CD8-positive, alpha-beta memory T cell (primary cell): ENCODE results near the gene KRTAP3-3. TPM values are rescaled to one million over a fixed set of nuclear protein-coding genes. Genes with fewer than 3 reads are reported as not detected.

Experiments used
- CTCF ChIA-PET: fragments of 350-600 bp; sonication (Branson Sonifier 250); formaldehyde crosslinking; loops from one replicate; lab custom pipeline; 2021; ENCODE audit warnings: antibody characterized with exemption; lab: Charles Lee
- POLR2A ChIA-PET: fragments of 350-600 bp; sonication (Branson Sonifier 250); formaldehyde crosslinking; loops from one replicate; lab custom pipeline; 2021; ENCODE audit warnings: antibody characterized with exemption; lab: Charles Lee
- DNase-seq, 5 donors: peaks; one replicate each; pipeline versions ENCODE4 v3.0.0 to v3.0.0-alpha.2; 2020 to 2022; ENCODE audit warnings: mixed read lengths in 1 of 5
- H3K27ac ChIP-seq: one replicate; pipeline ENCODE4 v1.7.0; 2013; ENCODE audit warnings: low read depth, mild to moderate bottlenecking, low read length, moderate library complexity
- H3K27me3 ChIP-seq: 2 replicates; pipeline ENCODE4 v1.7.0; 2013; ENCODE audit warnings: low read length, mild to moderate bottlenecking; ENCODE audit not compliant: insufficient read depth, poor library complexity, severe bottlenecking
- H3K36me3 ChIP-seq: 2 replicates; pipeline ENCODE4 v1.7.0; 2013; ENCODE audit warnings: mild to moderate bottlenecking, low read length, moderate library complexity; ENCODE audit not compliant: insufficient read depth
- H3K4me1 ChIP-seq: 2 replicates; pipeline ENCODE4 v1.7.0; 2013; ENCODE audit warnings: mild to moderate bottlenecking, low read length, moderate library complexity; ENCODE audit not compliant: insufficient read depth
- H3K4me3 ChIP-seq: 2 replicates; pipeline ENCODE4 v1.7.0; 2013; ENCODE audit warnings: mild to moderate bottlenecking, low read length
- H3K9me3 ChIP-seq: 2 replicates; pipeline ENCODE4 v1.7.0; 2013; ENCODE audit warnings: mild to moderate bottlenecking, low read length
- H3K27ac Mint-ChIP-seq, 8 donors: one replicate each; pipeline ENCODE4 v1.8.0; 2020 to 2021; ENCODE audit warnings: mixed read lengths in 8 of 8, mild to moderate bottlenecking in 6 of 8, inconsistent platforms in 3 of 8, moderate library complexity in 3 of 8
- H3K27me3 Mint-ChIP-seq, 2 donors: one replicate each; pipeline ENCODE4 v1.8.0; 2020 to 2021; ENCODE audit warnings: mixed read lengths in 2 of 2, mild to moderate bottlenecking in 1 of 2, moderate library complexity in 1 of 2
- H3K36me3 Mint-ChIP-seq, 3 donors: one replicate each; pipeline ENCODE4 v1.8.0; 2020 to 2021; ENCODE audit warnings: mixed read lengths in 3 of 3, inconsistent platforms in 1 of 3, mild to moderate bottlenecking in 1 of 3
- H3K4me1 Mint-ChIP-seq, 3 donors: one replicate each; pipeline ENCODE4 v1.8.0; 2020 to 2021; ENCODE audit warnings: mixed read lengths in 3 of 3, inconsistent platforms in 1 of 3, mild to moderate bottlenecking in 1 of 3
- H3K4me3 Mint-ChIP-seq, 7 donors: one replicate each; pipeline ENCODE4 v1.8.0; 2020 to 2021; ENCODE audit warnings: mixed read lengths in 7 of 7, mild to moderate bottlenecking in 6 of 7, moderate library complexity in 4 of 7, inconsistent platforms in 2 of 7
- H3K9me3 Mint-ChIP-seq, 5 donors: one replicate each; pipeline ENCODE4 v1.8.0; 2020 to 2022; ENCODE audit warnings: mixed read lengths in 5 of 5, mild to moderate bottlenecking in 3 of 5, moderate library complexity in 2 of 5, inconsistent platforms in 1 of 5
- polyA plus RNA-seq: library from polyadenylated mRNA; unstranded; fragments of 300-500 nt; fragmentation: Illumina TruSeq; gene quantifications from one replicate; pipeline ENCODE4 v1.2.3, GENCODE V29; 2021
- total RNA-seq, 2 experiments: library from RNA; stranded (reverse); gene quantifications; one replicate each; pipeline ENCODE4 v1.2.3, GENCODE V29; 2021

The KRTAP3-3 gene
- total and polyA plus RNA-seq, 3 experiments from 2014 or later, result not detected

- DNase-seq, result no peak
- CTCF ChIA-PET, result no interaction called here
These were observed 41.3 kb downstream of the KRTAP3-3 start for GRCh38 chr17:40952661-40953060.

GRCh38 chr17:40952154-40952553 is 41.8 kb downstream of the KRTAP3-3 start:
- H3K9me3 ChIP-seq, result no peaks in the 10 kb centered on the region
- ChIA-PET POLR2A (no interaction called here), CTCF (no interaction called here)
- H3K27me3 ChIP-seq, result peaks cover 13% of the 10 kb centered on the region
- H3K36me3 Mint-ChIP-seq, result no peaks in the 10 kb centered on the region
- DNase-seq, result no peak
- no peaks in the 10 kb centered on the region for H3K36me3 ChIP-seq
- H3K4me1 Mint-ChIP-seq, result no peaks in the 10 kb centered on the region
- no peaks in the 10 kb centered on the region for H3K9me3 Mint-ChIP-seq
- no peak overlapping the region for H3K4me3 Mint-ChIP-seq
- H3K27me3 Mint-ChIP-seq, result peaks cover 38 to 78% of the 10 kb centered on the region in 2 donors
- no peak overlapping the region for H3K27ac Mint-ChIP-seq
- no peak overlapping the region for H3K27ac ChIP-seq
- H3K4me1 ChIP-seq, result no peaks in the 10 kb centered on the region
- no peak overlapping the region for H3K4me3 ChIP-seq

More at GRCh38 chr17:40952661-40953060, 41.3 kb downstream of the KRTAP3-3 start:
- Histone ChIP-seq H3K27ac (no peak overlapping the region), H3K9me3 (no peaks in the 10 kb centered on the region), H3K27me3 (peaks cover 11% of the 10 kb centered on the region), H3K4me1 (no peaks in the 10 kb centered on the region), H3K36me3 (no peaks in the 10 kb centered on the region), H3K4me3 (no peak overlapping the region)
- Mint-ChIP-seq H3K27me3 (peaks cover 38 to 75% of the 10 kb centered on the region in 2 donors), H3K4me1 (no peaks in the 10 kb centered on the region), H3K9me3 (no peaks in the 10 kb centered on the region), H3K27ac (no peak overlapping the region), H3K4me3 (no peak overlapping the region), H3K36me3 (no peaks in the 10 kb centered on the region)
- POLR2A ChIA-PET, result no interaction called here

DNA sequence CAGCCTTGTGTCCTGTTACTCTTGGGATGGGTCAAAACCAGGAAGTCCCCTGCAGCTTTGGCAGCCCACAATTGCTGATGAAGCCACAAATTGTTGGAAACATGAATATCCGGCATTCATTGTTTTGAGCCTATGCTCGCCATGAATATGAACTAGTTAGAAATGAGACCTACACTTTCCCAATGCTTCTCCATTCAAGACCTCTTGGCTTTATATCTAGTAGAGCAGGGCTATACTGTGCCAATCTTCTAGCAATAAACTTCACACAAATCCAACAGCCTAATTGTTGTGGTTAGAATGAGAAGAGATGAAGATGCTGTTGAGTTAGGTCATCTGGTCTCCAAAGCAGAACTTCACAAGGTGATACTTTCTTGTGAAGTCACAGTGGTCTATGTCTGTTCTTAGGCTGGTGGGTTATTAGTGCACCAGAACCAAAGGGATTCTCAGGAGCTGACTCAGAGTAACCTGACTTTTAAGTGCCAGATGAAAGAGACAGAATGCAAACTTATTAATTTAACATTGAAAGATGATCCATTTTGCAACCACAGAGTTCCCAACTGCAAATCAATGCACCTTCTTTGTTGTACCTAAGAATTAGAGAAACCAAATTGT is 42.8 kb downstream of the KRTAP3-3 start:
- ChIA-PET CTCF (no interaction called here), POLR2A (no interaction called here)
- H3K27me3 ChIP-seq, result peaks cover 21% of the 10 kb centered on the region

GRCh38 chr17:40950176-40950575 is 43.8 kb downstream of the KRTAP3-3 start:
- no peaks in the 10 kb centered on the region for H3K9me3 ChIP-seq
- H3K4me3 Mint-ChIP-seq, result no peak overlapping the region
- peaks cover 39 to 80% of the 10 kb centered on the region in 2 donors for H3K27me3 Mint-ChIP-seq
- no peaks in the 10 kb centered on the region for H3K4me1 Mint-ChIP-seq
- H3K36me3 Mint-ChIP-seq, result no peaks in the 10 kb centered on the region
- no peak overlapping the region for H3K27ac Mint-ChIP-seq
- H3K27ac ChIP-seq, result no peak overlapping the region
- H3K4me1 ChIP-seq, result no peaks in the 10 kb centered on the region
- H3K36me3 ChIP-seq, result no peaks in the 10 kb centered on the region
- H3K9me3 Mint-ChIP-seq, result no peaks in the 10 kb centered on the region
- peaks cover 21% of the 10 kb centered on the region for H3K27me3 ChIP-seq
- ChIA-PET CTCF (no interaction called here), POLR2A (no interaction called here)
- DNase-seq, result no peak
- H3K4me3 ChIP-seq, result no peak overlapping the region

More for the DNA sequence above, 42.8 kb downstream of the KRTAP3-3 start:
- Mint-ChIP-seq H3K9me3 (no peaks in the 10 kb centered on the region), H3K27ac (no peak overlapping the region), H3K4me3 (no peak overlapping the region), H3K36me3 (no peaks in the 10 kb centered on the region), H3K4me1 (no peaks in the 10 kb centered on the region), H3K27me3 (peaks cover 42 to 80% of the 10 kb centered on the region in 2 donors)
- Histone ChIP-seq H3K27ac (no peak overlapping the region), H3K36me3 (no peaks in the 10 kb centered on the region), H3K4me1 (no peaks in the 10 kb centered on the region), H3K9me3 (no peaks in the 10 kb centered on the region), H3K4me3 (no peak overlapping the region)
- no peak for DNase-seq

DNA sequence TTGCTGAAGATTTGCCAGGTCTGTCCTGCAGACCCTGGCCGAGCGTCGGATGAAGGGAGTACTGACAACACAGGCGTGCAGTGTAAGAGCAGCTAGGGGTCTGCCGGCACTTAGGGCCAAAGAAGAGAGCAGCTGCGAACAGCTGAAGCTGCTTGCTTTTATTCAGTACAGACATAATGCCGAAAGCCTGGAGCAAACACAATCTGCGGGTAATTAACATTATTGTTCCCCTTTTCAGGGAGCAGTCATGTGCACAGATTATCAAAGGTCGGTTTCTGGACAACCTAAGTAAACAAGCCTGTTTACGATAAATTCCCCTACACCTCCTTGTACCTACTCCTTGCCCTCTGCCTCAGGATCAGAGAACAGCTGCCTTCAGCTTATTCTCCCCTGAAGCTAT is 44.5 kb downstream of the KRTAP3-3 start:
- no peaks in the 10 kb centered on the region for H3K4me1 Mint-ChIP-seq
- Histone ChIP-seq H3K4me3 (no peak overlapping the region), H3K27ac (no peak overlapping the region), H3K9me3 (no peaks in the 10 kb centered on the region), H3K27me3 (peaks cover 21% of the 10 kb centered on the region), H3K36me3 (no peaks in the 10 kb centered on the region), H3K4me1 (no peaks in the 10 kb centered on the region)
- H3K4me3 Mint-ChIP-seq, result no peak overlapping the region
- no peaks in the 10 kb centered on the region for H3K9me3 Mint-ChIP-seq
- H3K27me3 Mint-ChIP-seq, result peaks cover 37 to 80% of the 10 kb centered on the region in 2 donors
- ChIA-PET CTCF (interaction anchor here (1.2 kb wide), 1 partner anchor 20 kb away, joined by 3 read pairs; no protein-coding TSS in a partner anchor), POLR2A (no interaction called here)
- no peak overlapping the region for H3K27ac Mint-ChIP-seq
- DNase-seq, result no peak
- H3K36me3 Mint-ChIP-seq, result no peaks in the 10 kb centered on the region

GRCh38 chr17:40947929-40948328 is 46.0 kb downstream of the KRTAP3-3 start:
- Histone ChIP-seq H3K4me3 (no peak overlapping the region), H3K27me3 (peaks cover 21% of the 10 kb centered on the region), H3K27ac (no peak overlapping the region), H3K9me3 (no peaks in the 10 kb centered on the region), H3K4me1 (no peaks in the 10 kb centered on the region), H3K36me3 (no peaks in the 10 kb centered on the region)
- Mint-ChIP-seq H3K4me3 (no peak overlapping the region), H3K27ac (no peak overlapping the region), H3K4me1 (no peaks in the 10 kb centered on the region), H3K9me3 (no peaks in the 10 kb centered on the region), H3K36me3 (peaks cover 0 to 5% (median 0%) of the 10 kb centered on the region in 3 donors), H3K27me3 (peaks cover 34 to 76% of the 10 kb centered on the region in 2 donors)
- no peak for DNase-seq
- POLR2A ChIA-PET, result no interaction called here
- CTCF ChIA-PET, result interaction anchor here (1.3 kb wide), 1 partner anchor 19 kb away, joined by 3 read pairs; the partner anchor contains the start of gene KRT39

DNA sequence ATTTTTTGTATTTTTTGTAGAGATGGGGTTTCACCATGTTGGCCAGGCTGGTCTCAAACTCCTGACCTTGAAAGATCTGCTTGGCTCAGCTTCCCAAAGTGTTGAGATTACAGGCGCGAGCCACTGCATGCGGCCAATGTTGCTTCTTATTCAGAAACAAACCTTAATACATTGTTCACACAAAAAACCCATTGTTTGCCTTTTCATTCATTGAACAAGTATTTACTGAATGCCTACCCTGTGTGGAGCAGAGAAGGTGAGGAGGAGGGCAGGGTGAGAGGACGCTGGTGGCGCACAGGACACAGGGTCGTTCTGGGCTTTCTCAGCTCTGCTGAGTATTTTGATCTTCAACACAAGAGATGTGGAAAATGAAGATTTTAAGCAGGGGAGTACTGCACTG is 48.5 kb downstream of the KRTAP3-3 start:
- POLR2A ChIA-PET, result no interaction called here
- no peaks in the 10 kb centered on the region for H3K9me3 ChIP-seq
- DNase-seq, result no peak
- H3K27ac Mint-ChIP-seq, result no peak overlapping the region
- no peak overlapping the region for H3K27ac ChIP-seq
- no peaks in the 10 kb centered on the region for H3K4me1 ChIP-seq
- no peak overlapping the region for H3K4me3 Mint-ChIP-seq
- no peaks in the 10 kb centered on the region for H3K36me3 ChIP-seq
- H3K27me3 Mint-ChIP-seq, result peaks cover 30 to 73% of the 10 kb centered on the region in 2 donors
- H3K4me1 Mint-ChIP-seq, result no peaks in the 10 kb centered on the region
- peaks cover 0 to 5% (median 0%) of the 10 kb centered on the region in 3 donors for H3K36me3 Mint-ChIP-seq
- H3K4me3 ChIP-seq, result no peak overlapping the region
- H3K9me3 Mint-ChIP-seq, result no peaks in the 10 kb centered on the region
- H3K27me3 ChIP-seq, result peaks cover 21% of the 10 kb centered on the region
- CTCF ChIA-PET, result no interaction called here

- DNase-seq, result no peak
- Mint-ChIP-seq H3K4me1 (no peaks in the 10 kb centered on the region), H3K4me3 (no peak overlapping the region), H3K27me3 (peaks cover 27 to 66% of the 10 kb centered on the region in 2 donors), H3K27ac (no peak overlapping the region), H3K9me3 (no peaks in the 10 kb centered on the region), H3K36me3 (peaks cover 0 to 5% (median 0%) of the 10 kb centered on the region in 3 donors)
- no peak overlapping the region for H3K27ac ChIP-seq
- H3K36me3 ChIP-seq, result no peaks in the 10 kb centered on the region
- H3K27me3 ChIP-seq, result peaks cover 18% of the 10 kb centered on the region
- H3K9me3 ChIP-seq, result no peaks in the 10 kb centered on the region
- H3K4me3 ChIP-seq, result no peak overlapping the region
- ChIA-PET CTCF (interaction anchor here (0.9 kb wide), 1 partner anchor 17 kb away, joined by 3 read pairs; no protein-coding TSS in a partner anchor), POLR2A (no interaction called here)
- no peaks in the 10 kb centered on the region for H3K4me1 ChIP-seq
These were observed 49.4 kb downstream of the KRTAP3-3 start for GRCh38 chr17:40944531-40944930.
